Head of caudate nucleus (tissue), 42 donors: Measurements from ENCODE around the gene SRY.
"Not testable (repeated sequence)": the region's sequence is repeated elsewhere in the genome, so short reads cannot be mapped to it uniquely, and the experiment has no call there.

Source experiments
- DNase-seq, 42 donors: peaks; one replicate each; pipeline versions ENCODE4 v3.0.0 to v3.0.0-alpha.2; 2020 to 2021; ENCODE audit warnings: mixed read lengths in 7 of 42
- intact Hi-C: fragments of 100-400 bp; cut with DNase I; formaldehyde crosslinking; loops from one replicate; pipeline ENCODE4 v1.15.0; 2022

Gene SRY

DNA sequence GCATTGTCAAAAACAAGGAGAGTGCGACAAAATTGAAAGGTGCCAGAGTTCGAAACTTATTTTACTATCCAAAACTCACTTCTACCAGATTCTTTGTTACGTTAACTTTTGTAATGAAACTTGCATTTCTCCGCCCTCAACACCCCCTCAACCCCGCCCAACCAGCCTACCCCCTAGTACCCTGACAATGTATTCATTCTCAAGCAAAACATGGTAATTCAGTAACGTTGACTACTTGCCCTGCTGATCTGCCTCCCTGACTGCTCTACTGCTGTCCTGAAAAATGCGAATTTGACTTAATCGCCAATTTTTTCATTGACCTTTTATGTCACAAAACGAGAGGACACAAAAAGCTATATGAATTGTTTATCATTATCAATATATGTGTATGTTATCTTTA lies at the start of gene SRY:
TSS of gene SRY (minus strand) at position 83 of the 400 bp plus-strand sequence. CDS start at position 4, 79 bp downstream.
- no peak for DNase-seq
- intact Hi-C loops: no loop called here

- intact Hi-C loops: no loop called here
- no peak for DNase-seq
Measured at GRCh38 chrY:2837078-2837477, 49.6 kb upstream of the SRY start.

DNA sequence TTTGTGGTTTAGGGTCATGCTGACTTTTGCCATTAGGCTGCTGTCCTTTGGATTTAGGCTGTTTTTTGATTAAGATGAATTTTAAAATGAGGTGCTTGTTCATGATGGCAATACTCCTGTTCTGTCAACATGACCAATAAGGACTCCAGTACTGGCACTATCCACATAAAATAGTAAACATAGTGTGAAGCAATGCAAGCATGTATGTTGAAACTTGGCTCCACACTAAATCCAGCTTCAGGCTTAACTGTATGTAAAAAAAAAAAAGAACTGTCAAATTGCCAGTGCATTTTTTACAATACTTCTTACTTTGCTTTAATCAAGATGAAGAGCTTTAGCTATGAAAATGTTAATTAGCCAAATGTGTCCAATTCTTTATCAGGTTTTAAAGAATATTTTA lies 47.7 kb upstream of the SRY start:
- DNase-seq: no peak
- intact Hi-C loops: no loop called here

DNA sequence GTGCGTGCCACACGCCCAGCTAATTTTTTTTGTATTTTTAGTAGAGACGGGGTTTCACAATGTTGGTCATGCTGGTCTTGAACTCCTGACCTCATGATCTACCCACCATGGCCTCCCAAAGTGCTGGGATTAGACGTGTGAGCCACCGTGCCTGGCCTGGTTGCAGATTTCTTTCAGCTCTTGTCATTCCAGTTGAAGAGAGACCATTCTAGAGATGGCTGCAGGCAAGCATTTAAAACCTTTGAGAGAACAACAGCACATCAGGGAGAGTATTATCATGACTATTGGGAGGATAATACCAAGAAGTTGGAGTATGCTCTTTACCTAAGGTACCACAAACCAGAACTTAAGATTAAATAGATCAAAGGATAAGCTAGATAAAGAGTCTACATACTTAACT lies 41.0 kb upstream of the SRY start:
- intact Hi-C loops: no loop called here
- DNase-seq: no peak

- intact Hi-C loops: no loop called here
- no peak for DNase-seq
Measured at GRCh38 chrY:2824471-2824870, 37.0 kb upstream of the SRY start.

DNA sequence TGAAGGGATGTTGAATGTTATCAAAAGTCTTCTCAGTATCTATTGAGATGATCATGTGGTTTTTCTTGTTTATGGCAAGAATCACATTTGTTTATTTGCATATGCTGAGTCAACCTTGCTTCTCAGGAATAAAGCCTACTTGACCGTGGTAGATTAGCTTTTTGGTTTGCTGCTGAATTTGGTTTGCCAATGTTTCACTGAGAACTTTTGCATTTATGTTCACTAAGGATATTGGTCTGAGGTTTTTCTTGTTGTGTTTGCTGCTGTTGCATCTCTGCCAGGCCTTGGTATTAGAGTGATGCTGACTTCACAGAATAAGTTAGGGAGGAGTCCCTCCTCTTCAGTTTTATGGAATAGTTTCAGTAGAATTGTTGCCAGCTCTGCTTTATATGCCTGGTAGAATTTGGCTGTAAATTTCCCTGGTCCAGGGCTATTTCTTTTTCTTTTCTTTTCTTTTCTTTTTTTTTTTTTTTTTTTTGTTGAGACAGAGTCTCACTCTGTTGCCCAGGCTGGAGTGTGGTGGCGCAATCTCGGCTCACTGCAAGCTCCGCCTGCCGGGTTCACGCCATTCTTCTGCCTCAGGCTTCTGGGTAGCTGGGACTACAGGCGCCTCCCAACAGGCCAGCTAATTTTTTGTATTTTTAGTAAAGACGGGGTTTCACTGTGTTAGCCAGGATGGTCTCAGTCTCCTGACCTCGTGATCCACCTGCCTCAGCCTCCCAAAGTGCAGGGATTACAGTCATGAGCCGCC lies 29.8 kb upstream of the SRY start:
- intact Hi-C loops, DNase-seq: not testable (repeated sequence)

- no peak for DNase-seq
- intact Hi-C loops: no loop called here
Measured at GRCh38 chrY:2800246-2800645, 12.8 kb upstream of the SRY start.

GRCh38 chrY:2797991-2798390 lies 10.5 kb upstream of the SRY start:
- no peak for DNase-seq
- intact Hi-C loops: no loop called here

- intact Hi-C loops: no loop called here
- no peak for DNase-seq
Measured at GRCh38 chrY:2796977-2797523, 9.6 kb upstream of the SRY start.

DNA sequence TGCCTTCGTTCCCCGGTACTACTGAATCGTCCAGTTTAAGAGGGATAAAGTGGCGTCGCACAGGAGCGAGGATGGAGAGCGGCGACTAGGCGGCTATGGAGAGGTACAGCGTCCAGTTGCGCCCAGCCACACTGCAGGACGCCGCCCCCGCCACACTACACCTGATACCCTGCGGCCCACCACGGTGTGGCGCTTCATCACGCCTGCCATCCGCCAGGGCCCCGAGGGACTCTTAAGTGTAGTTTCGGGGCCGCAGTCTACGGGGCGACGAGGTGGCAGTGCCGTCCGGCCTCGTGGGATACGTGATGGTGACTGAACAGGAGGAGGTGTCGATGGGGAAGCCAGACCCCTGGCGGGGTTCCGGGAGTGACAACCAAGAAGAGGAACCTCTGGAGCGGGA lies 2.3 kb upstream of the SRY start:
- DNase-seq: no peak
- intact Hi-C loops: no loop called here

DNA sequence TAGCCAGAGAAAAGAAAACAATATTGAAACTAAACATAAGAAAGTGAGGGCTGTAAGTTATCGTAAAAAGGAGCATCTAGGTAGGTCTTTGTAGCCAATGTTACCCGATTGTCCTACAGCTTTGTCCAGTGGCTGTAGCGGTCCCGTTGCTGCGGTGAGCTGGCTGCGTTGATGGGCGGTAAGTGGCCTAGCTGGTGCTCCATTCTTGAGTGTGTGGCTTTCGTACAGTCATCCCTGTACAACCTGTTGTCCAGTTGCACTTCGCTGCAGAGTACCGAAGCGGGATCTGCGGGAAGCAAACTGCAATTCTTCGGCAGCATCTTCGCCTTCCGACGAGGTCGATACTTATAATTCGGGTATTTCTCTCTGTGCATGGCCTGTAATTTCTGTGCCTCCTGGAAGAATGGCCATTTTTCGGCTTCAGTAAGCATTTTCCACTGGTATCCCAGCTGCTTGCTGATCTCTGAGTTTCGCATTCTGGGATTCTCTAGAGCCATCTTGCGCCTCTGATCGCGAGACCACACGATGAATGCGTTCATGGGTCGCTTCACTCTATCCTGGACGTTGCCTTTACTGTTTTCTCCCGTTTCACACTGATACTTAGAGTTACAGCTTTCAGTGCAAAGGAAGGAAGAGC lies 488 bp downstream of the SRY start:
- intact Hi-C loops: no loop called here
- DNase-seq: peak in 1 of 42 donors; percentile 1
